Activated CD4-positive, alpha-beta T cell treated with anti-CD3 and anti-CD28 coated beads for 24 hours (primary cell): ENCODE measurements around the gene PSMD9.
A peak's percentile ranks its signal among the peaks of the same experiment; 100 is the strongest.
"Not testable (repeated sequence)": the region's sequence is repeated elsewhere in the genome, so short reads cannot be mapped to it uniquely, and the experiment has no call there.

Source experiments
- DNase-seq, 2 donors: peaks; one replicate each; pipeline ENCODE4 v3.0.0-alpha.2; 2020; ENCODE audit warnings: low read depth in 2 of 2

Gene PSMD9

GRCh38 chr12:121873216-121873569, 15.4 kb upstream of the PSMD9 start:
- DNase-seq = no peak

GRCh38 chr12:121874071-121874470, 14.5 kb upstream of the PSMD9 start:
- no peak for DNase-seq

GRCh38 chr12:121875582-121875981, 13.0 kb upstream of the PSMD9 start:
- DNase-seq = no peak

GRCh38 chr12:121876080-121876447, 12.5 kb upstream of the PSMD9 start:
- DNase-seq = not testable (repeated sequence)

- no peak for DNase-seq
These were observed 5.3 kb upstream of the PSMD9 start for GRCh38 chr12:121883315-121883660.

GRCh38 chr12:121885129-121885528, 3.5 kb upstream of the PSMD9 start:
- DNase-seq = not testable (repeated sequence)

- DNase-seq = no peak
These were observed 510 bp upstream of the PSMD9 start for GRCh38 chr12:121888083-121888477.

GRCh38 chr12:121889274-121889624, 659 bp downstream of the PSMD9 start:
- DNase-seq = no peak

- DNase-seq = not testable (repeated sequence)
These were observed 1.1 kb downstream of the PSMD9 start for GRCh38 chr12:121889661-121890060.

- DNase-seq = no peak
These were observed 4.3 kb downstream of the PSMD9 start for GRCh38 chr12:121892673-121893561.

GRCh38 chr12:121893961-121894460, 5.4 kb downstream of the PSMD9 start:
- DNase-seq = no peak

GRCh38 chr12:121894633-121895032, 6.0 kb downstream of the PSMD9 start:
- no peak for DNase-seq

GRCh38 chr12:121898287-121898686, 9.7 kb downstream of the PSMD9 start:
- no peak for DNase-seq

- no peak for DNase-seq
These were observed 11.0 kb downstream of the PSMD9 start for GRCh38 chr12:121899590-121899989.

GRCh38 chr12:121903202-121903601, 14.6 kb downstream of the PSMD9 start:
- no peak for DNase-seq

GRCh38 chr12:121905746-121906145, 17.2 kb downstream of the PSMD9 start:
- DNase-seq = no peak

- no peak for DNase-seq
These were observed 20.1 kb downstream of the PSMD9 start for GRCh38 chr12:121908702-121909101.

GRCh38 chr12:121911824-121912585, 23.4 kb downstream of the PSMD9 start:
- DNase-seq = peak in 1 of 2 donors; percentile 20

GRCh38 chr12:121915841-121916321, 27.3 kb downstream of the PSMD9 start:
- DNase-seq = no peak

GRCh38 chr12:121916719-121917118, 28.1 kb downstream of the PSMD9 start:
- no peak for DNase-seq

GRCh38 chr12:121917950-121918678, 29.5 kb downstream of the PSMD9 start, which contains the start of gene CFAP251:
TSS of gene CFAP251 (plus strand) at chr12:121918592. CDS start at chr12:121921306, 2,714 bp downstream.
- peak; percentile 93 to 97 for DNase-seq

- no peak for DNase-seq
These were observed 30.1 kb downstream of the PSMD9 start for GRCh38 chr12:121918679-121919038.
